Heart left ventricle (tissue), 16 donors: ENCODE data around the gene CCDC51. TPM values are rescaled to one million over a fixed set of nuclear protein-coding genes. Genes with fewer than 3 reads are reported as not detected.
A peak's percentile ranks its signal among the peaks of the same experiment; 100 is the strongest.
"Not testable (repeated sequence)": the region's sequence is repeated elsewhere in the genome, so short reads cannot be mapped to it uniquely, and the experiment has no call there.

ENCODE experiments used
- ATAC-seq, 4 donors: fragments of 200-7000 bp; cut with Tn5 transposase; one replicate each; pipeline ENCODE4 v1.9.1; 2020 to 2022; ENCODE audit warnings: moderate library complexity in 4 of 4, mild to moderate bottlenecking in 3 of 4, moderate number of reproducible peaks in 1 of 4
- DNase-seq, 5 donors: peaks; one replicate each; pipeline ENCODE4 v3.0.0-alpha.2; 2020
- H3K27ac ChIP-seq, 12 donors: fragments of 200-600 bp; sonication (generic) in 4 of 12; one replicate each; pipeline versions ENCODE4 v1.5.0 to v1.8.0; 2016 to 2022; ENCODE audit warnings: mild to moderate bottlenecking in 2 of 12
- H3K27me3 ChIP-seq, 9 donors: fragments of 200-600 bp; sonication (generic) in 2 of 9; one replicate each; pipeline versions ENCODE4 v1.5.1 to v1.8.0; 2016 to 2022; ENCODE audit warnings: mild to moderate bottlenecking in 3 of 9
- H3K36me3 ChIP-seq, 9 donors: fragments of 200-600 bp; sonication (generic) in 2 of 9; one replicate each; pipeline versions ENCODE4 v1.5.0 to v1.8.0; 2018 to 2022; ENCODE audit warnings: mild to moderate bottlenecking in 2 of 9
- H3K4me1 ChIP-seq, 12 donors: fragments of 200-600 bp; sonication (generic) in 4 of 12; one replicate each; pipeline versions ENCODE4 v1.5.0 to v1.8.0; 2016 to 2022; ENCODE audit warnings: mild to moderate bottlenecking in 3 of 12
- H3K4me3 ChIP-seq, 12 donors: fragments of 200-600 bp; sonication (generic) in 4 of 12; one replicate each; pipeline versions ENCODE4 v1.5.0 to v1.8.0; 2017 to 2022; ENCODE audit warnings: mild to moderate bottlenecking in 9 of 12, moderate library complexity in 4 of 12
- H3K9me3 ChIP-seq, 12 donors: fragments of 200-600 bp; sonication (generic) in 4 of 12; one replicate each; pipeline versions ENCODE4 v1.5.0 to v1.8.0; 2016 to 2022; ENCODE audit warnings: mild to moderate bottlenecking in 1 of 12
- CTCF ChIP-seq, 12 donors: fragments of 200-600 bp; sonication (generic) in 4 of 12; IDR thresholded peaks; one replicate each; pipeline versions ENCODE4 v1.5.0 to v1.8.0; 2018 to 2022; ENCODE audit warnings: antibody characterized with exemption in 12 of 12, mild to moderate bottlenecking in 5 of 12
- POLR2A ChIP-seq, 2 donors: fragments of 450-650 bp; IDR thresholded peaks; one replicate each; pipeline ENCODE4 v1.6.1; 2017; ENCODE audit warnings: antibody characterized with exemption in 2 of 2, mild to moderate bottlenecking in 2 of 2, moderate library complexity in 2 of 2
- WGBS, 4 donors: extraction: QIAGEN DNeasy Blood & Tissue Kit in 2 of 4; methylation state at CpG; one replicate each; pipeline versions ENCODE4 v1.1.5 to v1.1.7; 2013 to 2018; 5-methylcytosine and 5-hydroxymethylcytosine counted together
- intact Hi-C, 10 donors: fragments of 100-400 bp; cut with DNase I; formaldehyde crosslinking; loops; one replicate each; pipeline versions ENCODE4 v1.11.1 to v1.14.2; 2022
- polyA plus RNA-seq, 2 donors: library from polyadenylated mRNA; stranded (reverse); fragments of 200-250 nt; gene quantifications; one replicate each; pipeline ENCODE4 v1.2.3, GENCODE V29; 2013
- total RNA-seq, 9 donors: library from RNA; depleted of rRNA in 2 of 9; stranded (reverse); fragments of >200 nt in 2 of 9; fragmentation: NEBNext Ultra II Directional in 3 of 9; extraction: Animal tissue kit (Norgen Biotek cat#: 25700) in 3 of 9; gene quantifications; one replicate each; pipeline versions ENCODE4 v1.1.0 to v1.2.4, GENCODE V29; 2016 to 2023
- donor health status: ischemic (EF 13 %, LVEDD 7.1; RV severe dilation, severe dysfunction).
- donor health status: healthy with polysubstance abuse.
- donor health status: DM: no; HTN: yes; CAD: no.
- donor health status: DM: no; HTN: no; CAD: no.
- donor health status: ischemic (EF 25% LVEDD 6.9; RV normal size, moderate dysfunction).
- donor health status: ischemic (EF 25% LVEDD 5.7; RV mildly dilated, moderate dysfunction).
- donor health status: healthy.
- donor health status: DM: yes; HTN: yes; CAD: no.
- donor health status: ischemic (EF 35%, LVEDD 5.7; RV mildly dilated, moderate dysfunction).
- donor health status: nonischemic (EF 11% LVEDD 7.7; RV severe dilation, severe dysfunction).
- donor health status: DM: yes; HTN: yes; CAD: no.
- donor health status: PGD.
- donor health status: ischemic (EF 29% LVEDD 5.4; RV normal size, mild dysfunction).
- donor health status: nonischemic (EF 23%, LVEDD 6.1; RV moderate dilation, normal function).

The CCDC51 gene
- total and polyA plus RNA-seq, 11 donors, result 8.2 to 14.8 (median 11.6) TPM

DNA sequence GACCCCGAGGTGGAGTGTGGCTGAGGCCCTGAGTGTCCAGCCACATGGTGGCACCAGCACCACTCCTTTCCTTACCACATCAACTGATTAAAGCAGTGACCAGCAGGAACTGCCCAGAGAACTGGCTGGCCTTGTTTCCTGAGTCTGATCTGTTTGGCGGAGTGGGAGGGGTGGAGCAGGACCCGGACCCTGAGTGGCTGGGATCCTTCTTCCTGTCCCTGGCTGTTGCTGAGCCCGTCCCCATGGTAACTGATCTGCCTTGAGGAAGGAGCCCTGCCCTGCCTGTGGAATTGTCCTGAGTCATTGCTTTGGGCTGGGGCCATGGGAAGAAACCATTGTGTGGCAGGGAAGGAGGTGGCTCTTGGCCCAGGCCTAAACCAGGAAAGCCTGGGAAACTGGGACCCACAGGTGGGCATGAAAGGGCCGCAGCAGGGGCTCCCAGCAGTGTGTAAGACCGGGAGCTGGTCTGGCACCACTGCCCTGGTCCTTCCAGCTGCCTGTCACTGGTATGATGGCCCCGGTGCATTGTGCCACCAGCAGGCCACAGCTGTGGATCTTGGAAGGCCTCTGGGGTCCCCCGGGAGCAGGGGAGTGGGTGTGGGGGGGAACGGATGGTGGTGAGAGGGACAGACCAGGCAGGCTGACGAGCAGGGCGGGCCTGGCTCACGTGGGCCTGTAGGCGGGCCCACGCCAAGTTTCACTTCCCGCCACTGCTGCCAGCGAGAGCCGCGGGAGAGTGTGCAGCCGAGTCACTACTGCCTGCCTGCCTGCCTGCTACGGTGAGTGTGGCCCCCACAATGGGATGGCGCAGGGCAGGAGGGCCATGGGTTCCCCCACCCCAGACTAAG is 25.8 kb upstream of the CCDC51 start:
- peak; percentile 55 to 90 (median 76) for TF ChIP-seq CTCF (IDR thresholded peaks at IDR 0.05)
- peak in 1 of 2 donors; percentile 81 for TF ChIP-seq POLR2A (IDR thresholded peaks at IDR 0.05)
- H3K4me3 ChIP-seq, result peak overlapping the region; percentile 24 to 84 (median 62)
- no peaks in the 10 kb centered on the region for H3K27me3 ChIP-seq
- no peaks in the 10 kb centered on the region for H3K9me3 ChIP-seq
- ATAC-seq, result peak; percentile 95 to 96 (median 95)
- peaks cover 0 to 55% (median 30%) of the 10 kb centered on the region in 9 donors for H3K36me3 ChIP-seq
- peak overlapping the region; percentile 92 to 100 (median 99) for H3K27ac ChIP-seq
- WGBS, 4 donors, result 15 to 21% (median 17%) methylated on average over 8 to 21 of the region's 21 CpGs
- DNase-seq, result peak; percentile 95 to 99 (median 98)
- intact Hi-C loops, result loop anchor here (1.0 to 10.0 kb wide), 10 partner anchors 37 to 219 kb away; partner anchors contain the start of genes SHISA5 (in 8 of the 10), NCKIPSD (in 1 of the 10) and SLC26A6 (in 1 of the 10)
- H3K4me1 ChIP-seq, result peaks cover 13 to 63% (median 55%) of the 10 kb centered on the region in 12 donors

- ATAC-seq, result no peak
- intact Hi-C loops, result loop anchor here (1.0 to 10.0 kb wide), 10 partner anchors 37 to 220 kb away; partner anchors contain the start of genes SHISA5 (in 8 of the 10), NCKIPSD (in 1 of the 10) and SLC26A6 (in 1 of the 10)
- DNase-seq, result no peak
- WGBS, 4 donors, result 6 to 23% (median 10%) methylated on average over 7 of the region's 7 CpGs
- no peak for TF ChIP-seq POLR2A (IDR thresholded peaks at IDR 0.05)
- no peak for TF ChIP-seq CTCF (IDR thresholded peaks at IDR 0.05)
- peak overlapping the region in 3 of 12 donors; percentile 60 to 71 (median 66) for H3K4me3 ChIP-seq
- no peaks in the 10 kb centered on the region for H3K9me3 ChIP-seq
- peak overlapping the region; percentile 92 to 100 (median 99) for H3K27ac ChIP-seq
- H3K36me3 ChIP-seq, result peaks cover 0 to 57% (median 36%) of the 10 kb centered on the region in 9 donors
- H3K4me1 ChIP-seq, result peaks cover 9 to 57% (median 49%) of the 10 kb centered on the region in 12 donors
- no peaks in the 10 kb centered on the region for H3K27me3 ChIP-seq
Measured at GRCh38 chr3:48465237-48465530, 25.3 kb upstream of the CCDC51 start.

DNA sequence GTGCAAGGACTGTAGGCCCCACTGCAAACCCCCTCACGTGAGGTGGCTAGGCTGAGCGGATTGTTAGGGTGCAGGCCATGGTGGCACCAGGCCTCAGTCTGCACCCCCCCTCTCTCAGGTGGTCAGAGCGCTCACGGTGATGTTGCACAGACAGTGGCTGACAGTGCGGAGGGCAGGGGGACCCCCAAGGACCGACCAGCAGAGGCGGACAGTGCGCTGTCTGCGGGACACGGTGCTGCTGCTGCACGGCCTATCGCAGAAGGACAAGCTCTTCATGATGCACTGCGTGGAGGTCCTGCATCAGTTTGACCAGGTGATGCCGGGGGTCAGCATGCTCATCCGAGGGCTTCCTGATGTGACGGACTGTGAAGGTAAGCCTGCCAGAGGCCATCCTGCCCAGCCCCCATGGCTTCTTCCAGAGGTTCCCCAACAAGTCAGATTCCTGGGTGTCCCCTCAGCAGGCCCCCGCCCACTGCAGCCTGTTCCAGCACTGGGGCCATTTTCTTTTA is 24.8 kb upstream of the CCDC51 start:
- Histone ChIP-seq H3K27ac (peak overlapping the region; percentile 92 to 100 (median 99)), H3K36me3 (peaks cover 0 to 58% (median 40%) of the 10 kb centered on the region in 9 donors), H3K27me3 (no peaks in the 10 kb centered on the region), H3K4me1 (peaks cover 8 to 53% (median 45%) of the 10 kb centered on the region in 12 donors), H3K4me3 (peak overlapping the region in 1 of 12 donors; percentile 66), H3K9me3 (no peaks in the 10 kb centered on the region)
- no peak for ATAC-seq
- 91 to 94% (median 93%) methylated on average over 17 of the region's 17 CpGs for WGBS, 4 donors
- TF ChIP-seq CTCF (IDR thresholded peaks at IDR 0.05), result no peak
- TF ChIP-seq POLR2A (IDR thresholded peaks at IDR 0.05), result no peak
- intact Hi-C loops, result loop anchor here (1.0 to 10.0 kb wide), 11 partner anchors 38 to 220 kb away; partner anchors contain the start of genes SHISA5 (in 8 of the 10), NCKIPSD (in 1 of the 10) and SLC26A6 (in 1 of the 10)
- peak in 1 of 5 donors; percentile 48 for DNase-seq

GRCh38 chr3:48463703-48464102 is 23.8 kb upstream of the CCDC51 start:
- Histone ChIP-seq H3K27me3 (no peaks in the 10 kb centered on the region), H3K4me3 (no peak overlapping the region), H3K36me3 (peaks cover 0 to 59% (median 41%) of the 10 kb centered on the region in 9 donors), H3K9me3 (no peaks in the 10 kb centered on the region), H3K4me1 (peaks cover 8 to 42% (median 37%) of the 10 kb centered on the region in 12 donors), H3K27ac (no peak overlapping the region)
- 81 to 92% (median 83%) methylated on average over 9 of the region's 9 CpGs for WGBS, 4 donors
- intact Hi-C loops, result loop anchor here in 8 of 10 donors (2.0 to 10.0 kb wide), 6 partner anchors 41 to 221 kb away; partner anchors contain the start of genes SHISA5 (in 3 of the 8), NCKIPSD (in 1 of the 8) and SLC26A6 (in 1 of the 8)
- ATAC-seq (no peak), DNase-seq (no peak)
- TF ChIP-seq CTCF (IDR thresholded peaks at IDR 0.05) (no peak), POLR2A (IDR thresholded peaks at IDR 0.05) (no peak)

GRCh38 chr3:48461767-48462166 is 21.8 kb upstream of the CCDC51 start:
- H3K9me3 ChIP-seq, H3K4me3 ChIP-seq, ATAC-seq, H3K27ac ChIP-seq, DNase-seq, H3K27me3 ChIP-seq: not testable (repeated sequence)
- H3K36me3 ChIP-seq, result peaks cover 0 to 56% (median 48%) of the 10 kb centered on the region in 9 donors
- intact Hi-C loops, result loop anchor here in 2 of 10 donors (5.0 to 10.0 kb wide), 2 partner anchors 86 to 173 kb away; partner anchors contain the start of gene SLC26A6 (in 1 of the 2)
- WGBS, 4 donors, result 92 to 95% (median 94%) methylated on average over 7 of the region's 7 CpGs
- peaks cover 0 to 23% (median 17%) of the 10 kb centered on the region in 12 donors for H3K4me1 ChIP-seq
